Suprapubic skin (tissue), 4 donors: Measurements from ENCODE around the gene SLC35G3.

Experiments used
- EP300 ChIP-seq: sonication (generic); formaldehyde crosslinking; IDR thresholded peaks from one replicate; pipeline ENCODE4 v1.6.1; 2017; ENCODE audit warnings: antibody characterized with exemption
- POLR2A ChIP-seq, 2 donors: fragments of 450-650 bp; IDR thresholded peaks; one replicate each; pipeline ENCODE4 v1.6.1; 2017; ENCODE audit warnings: antibody characterized with exemption in 2 of 2, mild to moderate bottlenecking in 2 of 2, moderate library complexity in 2 of 2
- POLR2AphosphoS5 ChIP-seq, 3 donors: sonication (generic); formaldehyde crosslinking; IDR thresholded peaks; one replicate each; pipeline ENCODE4 v1.6.1; 2017; ENCODE audit warnings: antibody characterized with exemption in 3 of 3
- TF ChIP-seq, protein P1 (sequence below), 2 donors: fragments of 200-600 bp in 1 of 2; fragments of 450-650 bp in 1 of 2; sonication (generic) in 1 of 2; IDR thresholded peaks; one replicate each; pipeline ENCODE4 v1.5.1; 2016 to 2019; ENCODE audit warnings: antibody characterized with exemption in 2 of 2, mild to moderate bottlenecking in 1 of 2, moderate library complexity in 1 of 2

DNA sequence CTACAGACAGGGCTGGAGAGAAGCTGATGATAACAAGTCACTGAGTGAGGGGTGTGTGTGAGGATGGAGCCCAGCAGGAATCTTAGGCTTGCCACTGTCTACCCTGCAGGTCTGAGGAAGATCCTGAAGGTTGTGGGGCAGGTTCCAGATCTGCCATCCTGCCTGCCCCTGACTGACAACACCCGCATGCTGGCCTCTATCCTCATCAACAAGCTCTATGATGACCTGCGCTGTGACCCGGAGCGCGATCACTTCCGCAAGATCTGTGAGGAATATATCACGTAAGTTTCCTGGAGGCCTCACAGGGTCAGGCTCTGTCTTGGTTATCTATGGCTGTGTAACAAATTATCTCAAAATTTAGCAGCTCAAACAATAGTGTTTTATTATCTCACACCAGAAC, 30.3 kb downstream of the SLC35G3 start:
- TF ChIP-seq, protein P1, sequence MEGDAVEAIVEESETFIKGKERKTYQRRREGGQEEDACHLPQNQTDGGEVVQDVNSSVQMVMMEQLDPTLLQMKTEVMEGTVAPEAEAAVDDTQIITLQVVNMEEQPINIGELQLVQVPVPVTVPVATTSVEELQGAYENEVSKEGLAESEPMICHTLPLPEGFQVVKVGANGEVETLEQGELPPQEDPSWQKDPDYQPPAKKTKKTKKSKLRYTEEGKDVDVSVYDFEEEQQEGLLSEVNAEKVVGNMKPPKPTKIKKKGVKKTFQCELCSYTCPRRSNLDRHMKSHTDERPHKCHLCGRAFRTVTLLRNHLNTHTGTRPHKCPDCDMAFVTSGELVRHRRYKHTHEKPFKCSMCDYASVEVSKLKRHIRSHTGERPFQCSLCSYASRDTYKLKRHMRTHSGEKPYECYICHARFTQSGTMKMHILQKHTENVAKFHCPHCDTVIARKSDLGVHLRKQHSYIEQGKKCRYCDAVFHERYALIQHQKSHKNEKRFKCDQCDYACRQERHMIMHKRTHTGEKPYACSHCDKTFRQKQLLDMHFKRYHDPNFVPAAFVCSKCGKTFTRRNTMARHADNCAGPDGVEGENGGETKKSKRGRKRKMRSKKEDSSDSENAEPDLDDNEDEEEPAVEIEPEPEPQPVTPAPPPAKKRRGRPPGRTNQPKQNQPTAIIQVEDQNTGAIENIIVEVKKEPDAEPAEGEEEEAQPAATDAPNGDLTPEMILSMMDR (IDR thresholded peaks at IDR 0.05), result no peak
- TF ChIP-seq POLR2A (IDR thresholded peaks at IDR 0.05), result no peak
- no peak for TF ChIP-seq POLR2AphosphoS5 (IDR thresholded peaks at IDR 0.05)
- no peak for TF ChIP-seq EP300
